ENCODE measurements around the gene TTN.

The TTN gene

GRCh38 chr2:178804791-178805190, 2.4 kb downstream of the TTN start:
- no peak overlapping the region for H3K4me3 ChIP-seq (ENCODE audit: low read length)
- peak; percentile 60 for TF ChIP-seq CTCF (IDR thresholded peaks at IDR 0.05; ENCODE audit: insufficient read depth, low read depth, low read length, missing control alignments)
- DNase-seq (ENCODE audit: low read depth): peak; percentile 39

GRCh38 chr2:178800510-178800909, 6.7 kb downstream of the TTN start:
- DNase-seq (ENCODE audit: low read depth): no peak
- TF ChIP-seq CTCF (IDR thresholded peaks at IDR 0.05; ENCODE audit: insufficient read depth, low read depth, low read length, missing control alignments): no peak

GRCh38 chr2:178799305-178799704, 7.9 kb downstream of the TTN start:
- no peak for DNase-seq (ENCODE audit: low read depth)
- H3K4me3 ChIP-seq (ENCODE audit: low read length): no peak overlapping the region
- no peak for TF ChIP-seq CTCF (IDR thresholded peaks at IDR 0.05; ENCODE audit: insufficient read depth, low read depth, low read length, missing control alignments)

More at GRCh38 chr2:178800510-178800909, 6.7 kb downstream of the TTN start:
- H3K4me3 ChIP-seq (ENCODE audit: low read length): no peak overlapping the region

GRCh38 chr2:178796079-178796677, 11.0 kb downstream of the TTN start:
- DNase-seq (ENCODE audit: low read depth): peak; percentile 63
- TF ChIP-seq CTCF (IDR thresholded peaks at IDR 0.05; ENCODE audit: insufficient read depth, low read depth, low read length, missing control alignments): no peak
- no peak overlapping the region for H3K4me3 ChIP-seq (ENCODE audit: low read length)

- no peak overlapping the region for H3K4me3 ChIP-seq (ENCODE audit: low read length)
- TF ChIP-seq CTCF (IDR thresholded peaks at IDR 0.05; ENCODE audit: insufficient read depth, low read depth, low read length, missing control alignments): no peak
- no peak for DNase-seq (ENCODE audit: low read depth)
These were observed 19.3 kb downstream of the TTN start for GRCh38 chr2:178787934-178788333.

GRCh38 chr2:178787155-178787554, 20.1 kb downstream of the TTN start:
- no peak for TF ChIP-seq CTCF (IDR thresholded peaks at IDR 0.05; ENCODE audit: insufficient read depth, low read depth, low read length, missing control alignments)
- DNase-seq (ENCODE audit: low read depth): no peak
- no peak overlapping the region for H3K4me3 ChIP-seq (ENCODE audit: low read length)

GRCh38 chr2:178783889-178784288, 23.3 kb downstream of the TTN start:
- no peak for TF ChIP-seq CTCF (IDR thresholded peaks at IDR 0.05; ENCODE audit: insufficient read depth, low read depth, low read length, missing control alignments)
- DNase-seq (ENCODE audit: low read depth): no peak
- H3K4me3 ChIP-seq (ENCODE audit: low read length): no peak overlapping the region
